Activated CD4-positive, alpha-beta T cell treated with anti-CD3 and anti-CD28 coated beads, Interleukin-2, amount 50 U/mL, for 24 hours (primary cell): ENCODE data around the gene NELFA.
"Not testable (repeated sequence)": the region's sequence is repeated elsewhere in the genome, so short reads cannot be mapped to it uniquely, and the experiment has no call there.

Experiments
- DNase-seq, 2 donors: peaks; one replicate each; pipeline ENCODE4 v3.0.0-alpha.2; 2020; ENCODE audit warnings: low read depth in 1 of 2, low spot score in 1 of 2

NELFA gene

GRCh38 chr4:2040391-2041238 is 31.8 kb upstream of the NELFA start:
- no peak for DNase-seq

GRCh38 chr4:2036866-2037265 is 28.1 kb upstream of the NELFA start:
- no peak for DNase-seq

DNA sequence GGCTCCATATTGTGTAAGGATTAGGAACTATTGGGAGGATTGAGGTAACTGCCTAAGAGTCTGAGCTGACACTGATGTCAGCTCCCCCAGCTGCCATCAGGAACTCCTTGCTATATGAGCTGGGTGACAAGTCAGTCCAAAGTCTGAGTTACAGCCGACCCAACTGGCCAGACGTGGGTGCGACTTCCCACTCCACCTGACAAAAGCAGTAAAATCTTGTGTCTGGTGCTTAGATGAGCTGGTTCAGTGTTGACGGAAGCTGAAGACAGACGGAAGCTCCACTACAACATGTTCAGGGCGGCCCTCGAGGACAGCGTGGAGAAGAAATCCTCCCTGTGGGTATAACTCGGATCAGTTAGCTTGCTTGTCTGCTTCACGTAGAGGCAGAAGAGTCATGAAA is 27.6 kb upstream of the NELFA start:
- no peak for DNase-seq

GRCh38 chr4:2031161-2031560 is 22.4 kb upstream of the NELFA start:
- not testable (repeated sequence) for DNase-seq

- not testable (repeated sequence) for DNase-seq
Measured at GRCh38 chr4:2027120-2027519, 18.3 kb upstream of the NELFA start.

GRCh38 chr4:2025817-2026216 is 17.0 kb upstream of the NELFA start:
- no peak for DNase-seq

- no peak for DNase-seq
Measured at GRCh38 chr4:2024683-2025082, 15.9 kb upstream of the NELFA start.

GRCh38 chr4:2021358-2022018 is 12.7 kb upstream of the NELFA start:
- not testable (repeated sequence) for DNase-seq

DNA sequence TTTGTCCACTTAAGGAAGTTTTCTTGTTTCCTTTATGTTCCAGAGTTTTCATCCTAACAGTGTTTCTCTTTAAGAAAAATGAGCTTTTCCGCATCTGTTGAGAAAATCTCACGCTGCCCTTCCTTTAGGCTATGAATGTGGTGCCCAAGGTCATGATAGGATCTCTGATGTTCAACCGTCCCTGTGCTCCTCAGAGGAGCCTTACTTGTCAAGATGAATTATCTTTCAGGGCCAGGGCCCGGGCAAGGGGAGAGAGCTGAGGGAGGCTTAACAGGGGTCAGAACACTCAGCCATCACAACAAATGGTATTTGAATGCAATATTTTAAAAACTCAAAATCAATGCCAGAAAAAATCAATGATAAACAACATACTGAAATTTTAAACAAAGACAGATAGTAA is 6.2 kb upstream of the NELFA start:
- DNase-seq: no peak

DNA sequence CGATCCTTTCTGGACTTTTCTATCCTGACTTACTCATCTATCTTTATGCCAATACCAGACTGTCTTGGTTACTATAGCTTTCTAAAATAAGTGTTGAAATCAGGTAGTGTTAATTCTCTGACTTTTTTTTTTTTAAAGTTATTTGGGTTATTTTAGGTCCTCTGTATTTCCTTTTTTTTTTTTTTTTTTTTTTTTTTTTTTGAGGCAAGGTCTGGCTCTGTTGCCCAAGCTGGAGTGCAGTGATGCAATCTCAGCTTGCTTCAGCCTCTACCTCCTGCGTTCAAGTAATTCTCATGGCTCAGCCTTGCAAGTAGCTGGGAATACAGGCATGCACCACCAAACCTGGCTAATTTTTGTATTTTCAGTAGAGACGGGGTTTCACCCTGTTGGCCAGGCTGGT is 2.8 kb upstream of the NELFA start:
- DNase-seq: no peak

DNA sequence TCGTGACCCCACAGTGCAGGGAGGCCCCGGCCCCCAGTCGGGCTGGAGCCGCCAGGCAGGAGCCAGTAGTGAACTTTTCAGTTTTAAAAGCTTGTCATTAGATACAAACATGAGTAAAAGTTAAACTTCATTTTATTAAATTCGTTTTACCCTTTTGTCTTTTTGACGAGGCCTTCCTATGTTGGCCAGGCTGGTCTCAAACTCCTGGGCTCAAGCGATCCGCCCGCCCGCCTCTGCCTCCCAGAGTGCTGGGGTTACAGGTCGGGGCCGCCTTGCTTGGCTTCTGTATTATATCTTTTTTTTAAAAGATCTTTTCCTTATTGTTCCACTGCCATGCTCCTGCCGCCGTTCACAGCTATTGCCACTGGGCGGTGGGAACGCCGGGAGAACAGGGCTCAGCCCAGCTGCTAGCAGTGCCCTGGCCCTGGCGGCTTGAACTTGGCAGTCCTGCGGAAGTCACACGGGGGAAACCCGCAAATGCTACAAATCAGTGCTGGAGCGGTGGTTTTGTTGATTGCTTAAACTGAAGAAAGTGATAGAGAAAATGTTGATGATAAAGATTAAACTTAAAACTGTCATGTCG is 968 bp upstream of the NELFA start:
- peak; percentile 14 to 42 for DNase-seq

DNA sequence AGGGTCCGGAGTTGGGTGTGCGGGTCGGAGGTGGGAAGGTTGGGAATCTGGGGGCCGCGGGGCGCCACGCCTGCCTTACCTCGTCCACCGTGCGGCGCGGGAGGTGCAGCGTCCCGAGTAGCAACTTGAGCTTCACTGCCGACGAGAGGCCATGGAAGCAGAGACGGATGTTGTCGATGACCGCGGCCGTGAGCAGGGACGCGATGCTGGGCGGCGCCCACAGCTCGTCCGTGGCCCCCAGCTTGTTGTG is 178 bp downstream of the NELFA start:
- DNase-seq: no peak

DNA sequence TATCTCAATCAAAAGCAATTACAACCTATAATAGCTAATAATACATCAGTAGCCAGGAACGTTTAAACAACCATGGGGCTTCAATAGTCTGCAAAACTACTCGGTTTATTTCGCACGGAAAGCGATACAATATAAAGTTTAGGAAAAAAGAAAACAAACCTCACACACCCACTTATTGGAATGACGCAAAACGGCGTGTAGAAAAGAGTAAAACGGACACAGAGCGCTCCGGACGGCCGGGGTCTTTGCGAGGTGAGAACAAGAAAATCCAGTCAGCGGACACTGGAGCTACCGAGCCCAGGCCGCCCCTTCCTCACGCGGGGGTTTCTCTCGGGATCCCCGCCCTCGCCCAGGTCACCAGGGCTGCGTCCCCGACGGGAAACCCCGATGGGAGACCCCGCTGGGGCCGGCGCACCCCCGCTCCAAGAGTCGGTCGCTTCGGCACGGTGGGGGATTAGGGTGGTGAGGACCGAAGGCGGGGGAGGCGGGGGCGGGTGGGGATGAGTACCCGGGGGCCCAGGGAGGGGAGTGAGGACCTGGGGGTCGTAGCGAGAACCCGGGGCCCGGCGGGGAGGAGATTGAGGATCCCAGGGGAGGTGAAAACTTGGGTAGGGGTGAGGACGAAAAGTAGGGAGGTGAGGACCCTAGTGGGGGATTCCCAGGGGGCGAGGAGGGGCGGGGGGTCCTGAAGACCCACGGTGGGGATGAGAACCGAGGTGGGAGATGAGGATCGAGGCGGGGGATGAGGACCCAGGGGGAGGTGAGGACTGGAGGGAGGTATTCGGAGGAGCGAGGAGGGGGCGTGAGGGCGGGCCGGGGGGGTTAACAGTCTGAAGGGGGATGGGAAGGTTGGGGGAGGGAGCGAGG is 737 bp downstream of the NELFA start:
- no peak for DNase-seq

DNA sequence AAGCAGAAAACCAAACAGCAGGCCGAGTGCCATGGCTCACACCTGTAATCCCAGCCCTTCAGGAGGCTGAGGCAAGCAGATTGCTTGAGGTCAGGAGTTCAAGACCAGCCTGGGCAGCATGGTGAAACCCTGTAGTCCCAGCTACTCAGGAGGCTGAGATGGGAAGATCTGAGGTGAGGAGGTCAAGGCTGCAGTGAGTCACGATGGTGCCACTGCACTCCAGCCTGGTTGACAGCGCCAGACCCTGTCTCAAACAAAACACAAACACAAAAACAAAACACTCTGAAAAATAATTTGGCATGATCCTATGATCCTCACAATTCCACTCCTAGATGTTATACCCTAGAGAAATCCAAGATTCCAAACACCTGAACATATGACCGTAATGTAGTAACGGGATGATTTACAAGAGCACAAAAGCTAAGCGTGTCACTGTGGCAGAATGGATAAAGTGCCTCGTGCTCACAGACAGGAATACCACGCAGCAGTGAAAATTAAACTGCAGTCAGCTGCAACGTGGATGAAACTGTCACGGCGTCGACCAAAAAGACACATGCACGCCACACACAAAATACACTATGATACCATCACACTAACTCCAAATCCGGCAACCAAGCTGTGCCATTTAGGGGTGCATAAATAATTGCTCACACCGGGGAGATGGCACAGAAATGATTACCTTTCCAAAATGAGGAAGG is 1.7 kb downstream of the NELFA start:
- no peak for DNase-seq

DNA sequence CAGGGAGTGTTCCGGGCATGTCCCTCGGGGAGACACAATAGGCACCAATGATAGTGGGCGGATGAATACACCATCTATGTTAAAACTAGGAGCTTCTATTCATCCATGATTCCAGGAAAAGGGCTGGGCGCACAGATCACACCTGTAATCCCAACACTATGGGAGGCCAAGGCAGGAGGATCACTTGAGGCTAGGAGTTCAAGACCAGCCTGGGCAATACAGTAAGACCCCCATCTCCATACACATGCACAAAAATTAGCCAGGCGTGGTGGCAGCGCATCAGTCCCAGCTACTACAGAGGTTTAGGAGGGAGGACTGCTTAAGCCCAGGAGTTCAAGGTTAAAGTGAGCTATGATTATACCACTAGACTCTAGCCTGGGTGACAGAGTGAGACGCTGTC is 2.4 kb downstream of the NELFA start:
- DNase-seq: no peak

DNA sequence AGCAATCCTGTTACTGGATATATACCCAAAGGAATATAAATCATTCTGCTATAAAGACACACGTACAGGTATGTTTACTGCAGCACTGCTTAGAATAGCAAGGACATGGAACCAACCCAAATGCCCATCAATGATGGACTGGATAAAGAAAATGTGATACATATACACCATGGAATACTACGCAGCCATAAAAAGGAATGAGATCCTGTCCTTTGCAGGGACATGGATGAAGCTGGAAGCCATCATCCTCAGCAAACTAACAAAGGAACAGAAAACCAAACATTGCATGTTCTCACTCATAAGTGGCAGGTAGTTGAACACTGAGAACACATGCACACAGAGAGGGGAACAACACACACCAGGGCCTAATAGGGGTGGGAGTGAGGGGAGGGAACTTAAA is 5.4 kb downstream of the NELFA start:
- not testable (repeated sequence) for DNase-seq

DNA sequence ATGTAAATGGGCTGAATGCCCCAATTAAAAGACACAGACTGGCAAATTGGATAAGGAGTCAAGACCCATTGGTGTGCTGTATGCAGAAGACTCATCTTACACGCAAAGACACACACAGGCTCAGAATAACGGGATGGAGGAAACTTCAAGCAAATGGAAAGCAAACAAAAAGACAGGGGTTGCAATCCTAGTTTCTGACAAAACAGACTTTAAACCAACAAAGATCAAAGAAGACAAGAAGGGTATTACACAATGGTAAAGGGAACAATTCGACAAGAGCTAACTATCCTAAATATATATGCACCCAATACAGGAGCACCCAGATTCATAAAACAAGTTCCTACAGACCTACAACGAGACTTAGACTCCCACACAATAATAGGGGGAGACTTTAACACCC is 9.5 kb downstream of the NELFA start:
- not testable (repeated sequence) for DNase-seq

- DNase-seq: no peak
Measured at GRCh38 chr4:1998296-1998695, 10.5 kb downstream of the NELFA start.

DNA sequence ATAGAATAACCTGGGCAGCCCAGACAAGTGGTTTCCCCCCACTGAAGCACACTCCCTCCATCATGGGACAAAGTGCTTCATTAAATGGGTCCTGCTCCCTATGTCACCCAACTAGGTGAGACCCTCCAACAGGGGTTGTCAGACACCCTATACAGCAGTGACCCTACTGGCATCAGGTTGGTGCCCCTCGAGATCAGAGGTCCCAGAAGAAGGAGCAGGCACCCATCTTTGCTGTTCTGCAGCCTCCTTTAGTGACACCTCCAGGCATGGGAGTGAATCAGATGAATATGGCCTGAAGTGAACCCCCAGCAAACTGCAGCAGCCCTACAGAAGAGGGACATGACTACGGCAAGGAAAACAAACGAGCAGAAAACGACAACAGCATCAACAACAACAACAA is 11.1 kb downstream of the NELFA start:
- DNase-seq: no peak

DNA sequence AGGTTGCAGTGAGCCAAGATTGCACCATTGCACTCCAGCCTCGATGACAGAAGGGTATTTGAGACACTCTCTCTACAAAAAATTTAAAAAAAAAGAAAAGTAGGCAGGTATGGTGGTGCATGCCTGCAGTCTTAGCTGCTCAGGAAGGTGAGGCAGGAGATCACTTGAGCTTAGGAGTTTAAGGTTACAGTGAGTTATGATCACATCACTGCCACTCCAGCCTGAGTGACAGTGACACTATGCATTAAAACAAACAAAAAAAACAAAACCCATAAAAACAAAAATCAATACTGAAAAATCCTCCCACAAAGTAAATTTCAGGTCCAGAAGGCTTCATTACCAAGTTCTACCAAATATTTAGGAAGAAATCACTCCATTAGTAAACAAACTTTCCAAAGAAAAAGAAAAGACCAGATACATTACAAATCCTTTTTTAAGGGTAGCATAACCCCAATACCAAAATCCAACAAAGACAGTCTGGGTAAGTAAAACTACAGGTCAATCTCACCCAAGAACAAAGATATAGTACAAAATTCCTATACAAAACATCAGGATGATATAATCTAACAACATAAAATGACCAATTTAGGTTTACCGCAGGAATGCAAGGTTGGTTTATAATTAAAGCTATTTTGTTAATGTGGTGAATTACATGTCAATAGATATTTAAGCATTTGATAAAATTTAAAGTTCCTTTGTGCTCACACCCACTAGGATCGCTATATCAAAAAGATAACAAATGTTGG is 11.7 kb downstream of the NELFA start:
- DNase-seq: no peak
